ENCODE results near the gene PDZD4.

PDZD4 gene

GRCh38 chrX:153778181-153778580, 52.2 kb downstream of the PDZD4 start:
- H3K4me1 ChIP-seq (ENCODE audit: insufficient read depth, low read length, severe bottlenecking): peaks cover 3% of the 10 kb centered on the region
- H3K4me3 ChIP-seq (ENCODE audit: low read depth, low read length, poor library complexity, severe bottlenecking): no peak overlapping the region

GRCh38 chrX:153777261-153778090, 52.9 kb downstream of the PDZD4 start:
- H3K27ac ChIP-seq (ENCODE audit: low read depth, low read length, poor library complexity, severe bottlenecking): no peak overlapping the region
- H3K27me3 ChIP-seq (ENCODE audit: insufficient read depth, low read length): no peaks in the 10 kb centered on the region
- H3K4me3 ChIP-seq (ENCODE audit: low read depth, low read length, poor library complexity, severe bottlenecking): no peak overlapping the region
- peaks cover 3% of the 10 kb centered on the region for H3K4me1 ChIP-seq (ENCODE audit: insufficient read depth, low read length, severe bottlenecking)
- no peaks in the 10 kb centered on the region for H3F3A ChIP-seq (ENCODE audit: insufficient read depth, low read length)
- H3K9ac ChIP-seq (ENCODE audit: low read length): no peak overlapping the region
- H3K9me2 ChIP-seq (ENCODE audit: low read depth, low read length): no peaks in the 10 kb centered on the region
- H3K36me3 ChIP-seq (ENCODE audit: insufficient read depth, low read length): no peaks in the 10 kb centered on the region
- H3K4me2 ChIP-seq (ENCODE audit: low read length): no peak overlapping the region
- TF ChIP-seq CTCF (IDR thresholded peaks at IDR 0.05; ENCODE audit: low read length): no peak
- no peak for TF ChIP-seq EZH2 (IDR thresholded peaks at IDR 0.05; ENCODE audit: borderline replicate concordance, low read length)
- H3K9me3 ChIP-seq (ENCODE audit: low read length): no peaks in the 10 kb centered on the region
- H3K79me2 ChIP-seq (ENCODE audit: insufficient read depth, low read length): no peaks in the 10 kb centered on the region
- H4K20me1 ChIP-seq (ENCODE audit: insufficient read depth, low read length): no peaks in the 10 kb centered on the region
- no peak overlapping the region for H2AFZ ChIP-seq (ENCODE audit: low read length)

More at GRCh38 chrX:153778181-153778580, 52.2 kb downstream of the PDZD4 start:
- H3K9me3 ChIP-seq (ENCODE audit: low read length): no peaks in the 10 kb centered on the region
- no peaks in the 10 kb centered on the region for H3K79me2 ChIP-seq (ENCODE audit: insufficient read depth, low read length)
- no peak for TF ChIP-seq CTCF (IDR thresholded peaks at IDR 0.05; ENCODE audit: low read length)
- TF ChIP-seq EZH2 (IDR thresholded peaks at IDR 0.05; ENCODE audit: borderline replicate concordance, low read length): no peak
- no peaks in the 10 kb centered on the region for H3F3A ChIP-seq (ENCODE audit: insufficient read depth, low read length)
- H3K27ac ChIP-seq (ENCODE audit: low read depth, low read length, poor library complexity, severe bottlenecking): no peak overlapping the region
- no peaks in the 10 kb centered on the region for H3K27me3 ChIP-seq (ENCODE audit: insufficient read depth, low read length)
- H2AFZ ChIP-seq (ENCODE audit: low read length): no peak overlapping the region
- no peaks in the 10 kb centered on the region; the same call in 1 of the 2 replicates for H3K36me3 ChIP-seq (ENCODE audit: insufficient read depth, low read length)
- H4K20me1 ChIP-seq (ENCODE audit: insufficient read depth, low read length): no peaks in the 10 kb centered on the region
- no peak overlapping the region for H3K9ac ChIP-seq (ENCODE audit: low read length)
- H3K9me2 ChIP-seq (ENCODE audit: low read depth, low read length): no peaks in the 10 kb centered on the region
- no peak overlapping the region for H3K4me2 ChIP-seq (ENCODE audit: low read length)

GRCh38 chrX:153776611-153777045, 53.7 kb downstream of the PDZD4 start:
- Histone ChIP-seq H3K4me3 (ENCODE audit: low read depth, low read length, poor library complexity, severe bottlenecking) (no peak overlapping the region), H3K36me3 (ENCODE audit: insufficient read depth, low read length) (no peaks in the 10 kb centered on the region), H3K27ac (ENCODE audit: low read depth, low read length, poor library complexity, severe bottlenecking) (no peak overlapping the region), H2AFZ (ENCODE audit: low read length) (no peak overlapping the region), H3K27me3 (ENCODE audit: insufficient read depth, low read length) (no peaks in the 10 kb centered on the region), H3K9me3 (ENCODE audit: low read length) (no peaks in the 10 kb centered on the region), H3K4me2 (ENCODE audit: low read length) (no peak overlapping the region), H3K4me1 (ENCODE audit: insufficient read depth, low read length, severe bottlenecking) (peaks cover 3% of the 10 kb centered on the region), H3K9ac (ENCODE audit: low read length) (no peak overlapping the region), H3K9me2 (ENCODE audit: low read depth, low read length) (no peaks in the 10 kb centered on the region), H3K79me2 (ENCODE audit: insufficient read depth, low read length) (no peaks in the 10 kb centered on the region), H3F3A (ENCODE audit: insufficient read depth, low read length) (no peaks in the 10 kb centered on the region), H4K20me1 (ENCODE audit: insufficient read depth, low read length) (no peaks in the 10 kb centered on the region)
- TF ChIP-seq EZH2 (IDR thresholded peaks at IDR 0.05; ENCODE audit: borderline replicate concordance, low read length): no peak
- no peak for TF ChIP-seq CTCF (IDR thresholded peaks at IDR 0.05; ENCODE audit: low read length)
